GM19328 (cell line): ENCODE data around the gene CRYGA.
"Not testable (repeated sequence)": the region's sequence is repeated elsewhere in the genome, so short reads cannot be mapped to it uniquely, and the experiment has no call there.

Experiments used
- ATAC-seq: cut with Tn5 transposase; IDR thresholded peaks from one replicate; pipeline ENCODE4 v1.9.1; 2021; ENCODE audit warnings: mild to moderate bottlenecking, moderate library complexity; ENCODE audit not compliant: unreplicated experiment

CRYGA gene

DNA sequence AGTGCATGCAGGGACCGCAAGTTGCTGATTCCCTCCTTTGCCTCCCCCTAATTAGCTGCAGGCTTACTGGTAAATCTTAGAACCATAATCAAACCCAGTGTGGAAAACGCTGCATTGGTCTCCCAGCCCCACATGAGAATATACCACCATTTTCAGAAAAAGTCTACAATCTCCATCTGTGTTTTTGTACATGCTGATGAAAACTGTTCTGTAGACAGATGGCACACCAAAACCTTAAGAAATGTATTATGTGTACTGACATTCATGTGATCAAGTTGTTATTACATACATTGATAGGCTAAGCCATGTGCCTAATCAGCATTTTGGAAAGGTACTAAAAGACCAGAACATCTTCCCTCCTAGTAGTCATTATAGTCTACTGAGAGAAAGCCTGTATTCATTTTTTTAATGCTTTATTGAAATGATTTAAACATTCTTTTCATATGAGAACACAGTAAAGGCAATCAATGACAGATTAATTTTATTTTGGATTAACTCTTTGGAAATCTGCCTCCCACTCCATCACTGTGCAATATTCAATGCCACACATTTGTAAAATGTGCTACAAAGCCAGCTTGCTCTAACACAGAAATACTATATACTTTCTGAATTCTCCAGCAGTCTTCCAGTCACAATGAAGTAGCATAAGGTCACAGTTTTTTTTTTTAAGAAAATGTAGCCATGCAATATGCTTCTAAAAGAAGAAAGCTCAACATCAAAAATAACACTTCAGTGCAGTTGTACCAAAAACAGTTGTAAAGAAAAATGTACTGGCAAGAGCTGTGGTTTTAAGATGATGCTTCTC is 1.8 kb upstream of the CRYGA start:
- ATAC-seq: no peak

DNA sequence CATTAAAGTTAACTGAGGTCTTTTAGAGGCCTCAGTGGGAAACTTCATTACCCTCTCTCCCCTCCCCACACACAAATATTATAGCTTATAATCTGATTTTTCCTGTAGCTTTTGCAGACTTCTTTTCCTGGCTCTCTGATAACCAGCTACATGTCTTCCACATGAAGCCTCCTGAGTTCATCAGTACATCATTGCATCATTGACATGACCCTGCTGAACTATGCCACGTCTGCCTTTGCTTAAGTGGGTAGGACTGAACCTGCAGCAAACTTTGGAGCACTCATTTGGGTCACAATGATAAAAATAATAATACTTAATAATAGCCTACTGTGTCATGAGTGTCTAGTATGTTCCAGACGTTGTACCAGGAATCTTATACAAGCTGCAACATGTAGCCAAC is 7.0 kb downstream of the CRYGA start:
- ATAC-seq: no peak

DNA sequence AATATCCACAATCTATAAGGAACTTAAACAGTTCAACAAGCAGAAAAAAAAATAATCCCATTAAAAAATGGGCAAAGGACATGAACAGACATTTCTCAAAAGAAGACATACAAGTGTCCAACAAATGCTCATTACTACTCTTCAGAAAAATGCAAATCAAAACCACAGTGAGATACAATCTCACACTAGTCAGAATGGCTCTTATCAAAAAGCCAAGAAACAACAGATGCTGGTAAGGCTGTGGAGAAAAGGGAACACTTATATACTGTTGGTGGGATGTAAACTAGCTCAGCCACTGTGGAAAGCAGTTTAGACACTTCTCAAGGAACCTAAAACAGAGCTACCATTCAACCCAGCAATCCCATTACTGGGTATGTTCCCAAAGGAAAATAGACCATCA is 10.2 kb downstream of the CRYGA start:
- ATAC-seq: no peak

DNA sequence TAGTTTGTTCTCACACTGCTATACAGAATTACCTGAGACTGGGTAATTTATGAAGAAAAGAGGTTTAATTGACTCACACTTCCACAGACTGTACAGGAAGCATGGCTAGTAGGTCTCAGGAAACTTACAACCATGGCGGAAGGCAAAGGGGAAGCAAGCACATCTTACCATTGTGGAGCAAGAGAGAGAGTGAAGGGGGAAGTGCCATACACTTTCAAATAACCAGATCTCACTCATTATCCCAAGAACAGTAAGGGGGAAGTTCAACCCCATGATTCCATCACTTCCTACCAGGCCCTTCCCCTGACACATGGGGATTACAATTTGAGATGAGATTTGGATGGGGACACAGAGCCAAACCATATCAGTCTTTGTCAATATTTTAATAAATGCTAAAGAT is 12.4 kb downstream of the CRYGA start:
- no peak for ATAC-seq

DNA sequence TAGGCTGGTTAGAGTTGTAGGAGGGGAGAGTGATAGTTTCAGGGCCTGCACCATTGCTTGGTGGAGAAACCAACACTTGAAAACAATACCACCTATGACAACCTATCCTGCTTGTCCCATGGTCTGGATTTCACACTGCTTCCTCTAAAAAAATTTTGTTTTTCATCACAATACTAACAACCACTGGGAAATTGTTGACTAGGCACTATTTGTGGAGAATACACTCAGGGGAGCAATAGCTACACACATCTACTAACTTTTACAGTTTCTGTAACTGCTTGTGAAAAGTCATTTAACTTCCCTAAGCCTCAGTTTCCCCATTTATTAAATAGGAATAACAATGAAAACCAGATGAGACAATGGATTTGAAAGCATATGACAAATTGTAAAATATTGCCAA is 13.3 kb downstream of the CRYGA start:
- no peak for ATAC-seq

DNA sequence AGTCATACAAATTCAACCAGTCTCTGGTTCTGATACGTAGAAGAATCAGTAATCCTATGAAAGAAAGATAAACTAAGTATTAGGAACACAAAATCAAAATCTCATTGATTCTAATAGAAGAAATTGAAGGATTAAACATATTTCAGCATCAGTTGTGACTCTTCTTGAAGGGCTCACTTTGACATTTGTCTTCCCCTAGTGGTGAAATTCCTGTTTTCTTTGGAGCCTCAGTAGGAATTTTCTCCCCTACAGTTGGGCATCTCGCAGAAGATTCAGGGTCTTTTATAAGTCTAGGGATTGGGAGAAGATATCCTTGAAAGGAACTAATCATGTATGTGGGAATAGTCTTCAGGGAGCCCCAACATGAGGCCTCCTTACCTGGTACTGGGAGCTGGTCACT is 14.6 kb downstream of the CRYGA start:
- no peak for ATAC-seq

DNA sequence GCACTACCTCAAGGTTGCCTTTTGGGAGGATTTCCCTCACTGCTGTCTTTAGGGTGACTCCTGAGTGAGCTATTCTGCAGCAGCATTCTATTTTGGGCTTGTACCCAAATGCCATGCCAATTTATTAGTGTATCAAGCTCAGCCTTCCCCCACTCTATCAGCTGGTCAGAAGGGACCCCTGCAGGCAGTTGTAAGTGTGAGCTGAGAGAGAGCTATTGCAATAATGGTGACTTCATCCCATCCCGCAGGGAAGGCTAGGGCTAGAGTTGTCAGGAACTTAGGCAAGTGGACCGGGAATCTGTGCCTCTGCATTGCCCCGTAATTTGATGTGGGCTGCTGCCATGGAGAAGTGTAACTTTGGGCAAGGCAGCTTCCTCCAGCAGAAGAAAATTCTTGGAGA is 15.6 kb downstream of the CRYGA start:
- no peak for ATAC-seq

DNA sequence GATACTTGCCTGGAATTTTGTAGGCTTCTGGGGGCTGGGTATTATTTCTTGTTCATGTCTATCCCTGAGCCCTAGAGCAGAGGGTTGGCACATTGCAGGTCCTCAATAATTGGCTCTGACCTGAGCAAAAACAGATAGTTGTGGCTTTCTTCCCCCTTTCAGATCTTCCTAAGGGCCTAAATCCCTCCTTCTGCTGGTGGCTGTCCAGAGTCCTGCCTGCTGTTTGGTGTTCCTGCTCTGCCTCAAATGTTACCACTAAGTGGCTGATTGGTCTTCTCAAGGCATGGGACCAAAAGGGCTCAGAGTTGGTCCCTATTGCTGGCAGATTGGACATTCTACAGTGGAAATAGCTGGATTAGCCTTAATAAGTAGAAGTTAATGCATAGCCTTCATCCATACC is 16.4 kb downstream of the CRYGA start:
- ATAC-seq: no peak

DNA sequence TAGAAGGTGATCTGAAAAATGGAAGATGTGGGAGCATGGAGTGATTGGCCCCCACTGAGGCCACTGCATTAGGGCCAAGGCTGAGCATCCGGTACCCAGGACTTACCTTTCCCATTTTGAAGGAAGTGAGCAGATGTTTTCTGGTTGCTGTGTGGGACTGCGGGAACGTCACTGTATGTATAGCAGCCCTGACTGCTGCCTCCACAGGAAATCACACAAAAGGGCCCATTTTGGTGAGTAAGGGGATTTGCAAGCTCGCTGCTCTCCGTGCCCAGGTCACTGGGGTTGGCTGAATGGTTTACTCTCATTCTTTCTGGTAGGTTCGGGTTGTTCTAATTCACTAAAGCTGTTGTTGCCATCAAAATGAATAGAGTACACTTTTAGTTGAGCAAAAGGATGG is 17.4 kb downstream of the CRYGA start, which contains the start of gene CRYGB:
Gene CRYGB (minus strand): TSS at position 153 of the 400 bp plus-strand sequence. CDS start 38 bp downstream, at position 115.
- no peak for ATAC-seq

DNA sequence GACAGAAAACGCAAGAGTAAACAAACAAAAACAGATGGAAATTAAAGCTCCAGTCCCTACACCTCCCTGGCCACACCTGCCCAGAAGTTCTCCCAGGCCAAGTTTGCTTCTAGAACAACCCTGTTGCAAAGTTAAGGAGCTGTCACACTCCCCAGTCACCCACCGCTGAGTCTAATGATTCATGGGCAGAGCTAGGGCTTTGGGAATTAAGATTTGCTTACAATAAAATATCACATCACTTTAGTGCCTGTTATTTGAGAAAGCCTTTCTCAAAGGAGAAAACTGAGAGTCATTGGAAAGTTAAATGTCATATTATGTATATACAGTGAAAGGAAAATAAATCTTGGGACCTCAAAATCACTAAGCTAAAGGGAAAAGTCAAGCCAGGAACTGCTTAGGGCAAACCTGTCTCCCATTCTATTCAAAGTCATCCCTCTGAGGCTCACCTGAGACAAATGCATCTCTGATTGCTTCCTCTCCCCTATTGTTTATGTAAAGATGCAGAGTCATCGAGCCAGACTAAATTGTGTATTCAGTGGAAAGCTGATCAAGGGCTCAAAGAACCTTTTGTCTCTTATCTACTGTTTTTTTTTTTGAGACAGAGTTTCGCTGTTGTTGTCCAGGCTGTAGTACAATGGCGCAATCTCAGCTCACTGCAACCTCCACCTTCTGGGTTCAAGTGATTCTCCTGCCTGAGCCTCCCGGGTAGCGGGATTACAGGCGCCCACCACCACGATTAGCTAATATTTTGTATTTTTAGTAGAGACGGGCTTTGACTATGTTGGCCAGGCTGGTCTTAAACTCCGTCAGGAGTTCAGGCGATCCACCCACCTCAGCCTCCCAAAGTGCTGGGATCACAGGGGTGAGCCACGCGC is 20.2 kb downstream of the CRYGA start:
- no peak for ATAC-seq

DNA sequence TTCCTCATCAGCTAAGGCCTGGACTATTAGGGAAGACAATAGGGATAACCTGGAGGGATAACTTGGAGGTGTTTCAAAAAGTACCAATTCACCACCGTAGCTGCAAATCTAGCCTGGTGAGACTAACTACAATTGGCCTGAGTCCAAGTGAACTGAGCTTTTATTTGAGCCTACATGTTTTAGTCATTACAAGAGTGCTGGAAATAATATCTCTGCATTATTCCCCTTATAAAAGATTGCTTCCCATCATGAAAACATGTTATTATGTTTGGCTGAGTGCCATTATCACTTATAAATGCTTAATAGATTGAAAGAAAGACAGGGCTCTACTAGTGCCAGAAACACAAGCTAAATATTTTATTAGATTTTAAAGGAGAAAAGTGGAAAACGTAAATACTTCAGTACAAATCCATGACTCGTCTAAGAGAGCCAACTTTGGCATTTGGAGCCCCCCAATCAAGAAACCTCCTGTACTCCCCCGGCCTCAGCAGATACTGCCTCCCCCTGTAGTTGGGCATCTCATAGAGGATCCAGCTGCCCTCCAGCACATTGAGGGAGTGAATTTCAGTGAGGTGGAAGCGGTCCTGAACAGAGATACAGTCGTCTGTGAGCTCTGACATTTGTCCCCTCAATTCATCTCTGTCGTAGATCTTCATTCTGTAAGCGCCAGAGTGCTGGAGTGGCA is 21.0 kb downstream of the CRYGA start:
- ATAC-seq: no peak

DNA sequence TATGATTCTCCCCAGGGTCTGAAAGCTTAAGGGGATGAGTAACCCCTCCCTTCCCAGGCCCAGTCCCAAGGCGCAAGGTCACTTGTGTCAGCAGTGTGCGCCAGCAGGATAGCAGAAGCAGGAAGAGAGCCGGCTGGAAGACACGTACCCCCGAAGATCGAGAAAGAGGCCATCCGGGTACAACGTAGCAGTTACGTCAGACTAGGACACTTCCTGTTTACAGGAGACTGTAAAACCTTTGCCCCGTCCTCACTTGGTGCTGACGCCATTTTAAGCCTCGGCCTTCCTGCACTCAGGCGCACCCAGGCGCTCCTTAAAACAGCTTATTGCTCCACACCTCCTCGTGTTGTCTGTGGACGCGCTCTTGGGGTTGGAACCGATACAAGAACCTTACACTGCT is 23.9 kb downstream of the CRYGA start:
- no peak for ATAC-seq

DNA sequence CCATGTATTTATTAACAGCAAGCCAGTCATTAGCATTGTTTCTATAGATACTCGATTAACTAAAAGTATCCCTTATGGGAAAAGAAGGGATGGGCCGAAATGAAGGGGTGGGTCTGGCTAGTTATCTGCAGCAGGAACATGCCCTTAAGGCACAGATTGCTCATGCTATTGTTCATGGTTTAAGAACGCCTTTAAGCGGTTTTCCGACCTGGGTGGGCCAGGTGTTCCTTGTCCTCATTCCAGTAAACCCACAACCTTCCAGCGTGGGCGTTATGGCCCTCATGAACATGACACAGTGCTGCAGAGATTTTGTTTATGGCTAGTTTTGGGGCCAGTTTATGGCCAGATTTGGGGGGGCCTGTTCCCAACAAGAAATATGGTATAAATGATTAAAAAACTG is 25.1 kb downstream of the CRYGA start:
- ATAC-seq: not testable (repeated sequence)

DNA sequence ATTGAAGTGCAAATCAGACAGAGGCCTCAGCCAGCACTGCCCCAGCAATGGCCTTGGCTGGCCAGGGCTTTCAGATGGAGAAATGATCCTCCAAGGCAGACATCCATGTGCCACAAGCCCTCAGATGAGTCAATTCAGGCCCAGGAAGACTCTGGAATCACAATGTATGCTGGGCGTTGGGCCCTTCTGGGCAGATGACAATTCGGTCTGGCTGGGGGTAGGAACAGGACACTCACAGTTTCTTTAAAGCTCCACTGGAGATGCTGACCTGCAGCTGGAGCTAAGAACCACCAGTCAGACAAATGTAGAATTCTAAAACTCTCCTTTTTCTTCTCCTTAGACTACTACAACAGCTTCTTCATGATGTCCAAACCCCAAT is 26.7 kb downstream of the CRYGA start:
- ATAC-seq: no peak

DNA sequence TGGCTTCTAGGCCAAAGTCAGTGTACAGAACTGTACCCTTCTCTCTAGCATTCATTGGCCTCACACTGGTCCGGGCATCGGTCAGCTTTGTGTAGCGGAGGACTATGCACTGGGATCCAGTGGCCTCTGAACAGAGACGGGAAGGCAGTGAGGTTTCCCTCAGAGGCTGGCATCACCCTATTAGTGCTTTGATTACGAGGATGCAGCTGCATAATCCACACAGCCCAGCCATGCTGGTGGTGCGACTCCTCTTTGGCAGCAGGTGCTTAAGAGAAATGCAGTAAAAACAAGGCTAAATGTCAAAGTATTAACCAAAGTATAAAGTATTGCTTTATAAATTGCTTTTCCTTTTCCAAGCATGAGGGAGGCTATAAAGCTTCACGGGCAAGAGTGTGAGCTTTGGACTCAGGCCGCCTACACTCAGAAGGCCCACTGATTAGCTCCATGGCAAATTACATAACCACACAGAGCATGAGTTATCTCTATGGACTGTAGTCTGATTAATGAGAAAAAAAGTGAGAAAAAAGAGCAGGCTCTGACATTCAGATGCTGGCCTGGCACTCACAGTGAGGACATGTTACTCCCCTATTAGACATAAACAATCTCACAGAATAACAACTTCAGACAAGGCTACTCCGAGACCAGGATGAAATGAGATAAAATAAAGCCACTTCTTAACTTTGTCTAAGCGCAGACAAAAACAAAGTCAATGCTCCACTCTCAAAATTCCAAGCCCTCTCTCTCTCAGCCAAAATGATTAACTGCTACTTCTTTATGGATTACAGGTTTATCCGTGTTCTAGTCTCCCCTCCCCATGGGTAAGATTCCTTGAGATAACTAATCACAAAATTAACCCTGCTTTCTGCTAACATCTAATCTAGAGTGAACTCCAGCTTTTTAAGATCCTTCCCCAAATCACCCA is 27.3 kb downstream of the CRYGA start:
- no peak for ATAC-seq

DNA sequence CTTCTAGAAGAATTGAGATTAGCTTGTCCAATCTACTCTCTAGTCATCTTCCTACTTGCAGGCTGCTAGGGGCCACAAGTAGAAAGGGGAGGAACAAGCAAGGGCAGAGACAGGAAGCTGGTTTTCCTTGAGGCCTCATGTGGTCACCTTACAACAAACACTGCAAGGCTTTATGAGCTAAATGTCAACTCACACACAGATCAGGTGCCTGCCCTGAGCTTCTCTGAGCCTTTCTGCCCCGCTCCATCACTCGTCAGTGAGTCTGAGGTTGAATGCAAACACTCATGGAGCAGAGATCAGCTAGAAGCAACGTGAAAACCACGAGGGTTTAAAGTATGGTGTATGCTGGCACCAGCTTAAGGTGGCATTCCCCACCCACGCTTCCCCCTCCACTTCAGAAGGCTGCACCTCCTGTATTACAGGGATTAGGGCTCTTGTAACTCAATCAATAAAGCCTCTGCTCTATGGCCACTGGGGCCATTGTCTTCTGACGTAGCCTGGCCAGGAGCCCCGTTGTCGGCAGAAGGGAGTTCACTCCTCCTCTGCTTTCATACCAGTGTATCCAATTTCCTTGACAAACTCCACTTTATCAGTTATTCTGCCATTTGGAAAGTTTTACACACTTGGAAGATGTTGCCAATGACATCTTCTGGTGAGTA is 28.3 kb downstream of the CRYGA start:
- ATAC-seq: no peak

DNA sequence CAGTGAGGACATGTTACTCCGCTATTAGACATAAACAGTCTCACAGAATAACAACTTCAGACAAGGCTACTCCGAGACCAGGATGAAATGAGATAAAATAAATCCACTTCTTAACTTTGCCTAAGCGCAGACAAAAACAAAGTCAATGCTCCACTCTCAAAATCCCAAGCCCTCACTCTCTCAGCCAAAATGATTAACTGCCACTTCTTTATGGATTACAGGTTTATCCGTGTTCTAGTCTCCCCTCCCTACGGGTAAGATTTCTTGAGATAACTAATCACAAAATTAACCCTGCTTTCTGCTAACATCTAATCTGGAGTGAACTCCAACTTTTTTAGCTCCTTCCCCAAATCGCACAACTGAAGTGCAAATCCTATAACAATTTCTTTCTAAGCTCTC is 32.7 kb downstream of the CRYGA start:
- ATAC-seq: no peak

DNA sequence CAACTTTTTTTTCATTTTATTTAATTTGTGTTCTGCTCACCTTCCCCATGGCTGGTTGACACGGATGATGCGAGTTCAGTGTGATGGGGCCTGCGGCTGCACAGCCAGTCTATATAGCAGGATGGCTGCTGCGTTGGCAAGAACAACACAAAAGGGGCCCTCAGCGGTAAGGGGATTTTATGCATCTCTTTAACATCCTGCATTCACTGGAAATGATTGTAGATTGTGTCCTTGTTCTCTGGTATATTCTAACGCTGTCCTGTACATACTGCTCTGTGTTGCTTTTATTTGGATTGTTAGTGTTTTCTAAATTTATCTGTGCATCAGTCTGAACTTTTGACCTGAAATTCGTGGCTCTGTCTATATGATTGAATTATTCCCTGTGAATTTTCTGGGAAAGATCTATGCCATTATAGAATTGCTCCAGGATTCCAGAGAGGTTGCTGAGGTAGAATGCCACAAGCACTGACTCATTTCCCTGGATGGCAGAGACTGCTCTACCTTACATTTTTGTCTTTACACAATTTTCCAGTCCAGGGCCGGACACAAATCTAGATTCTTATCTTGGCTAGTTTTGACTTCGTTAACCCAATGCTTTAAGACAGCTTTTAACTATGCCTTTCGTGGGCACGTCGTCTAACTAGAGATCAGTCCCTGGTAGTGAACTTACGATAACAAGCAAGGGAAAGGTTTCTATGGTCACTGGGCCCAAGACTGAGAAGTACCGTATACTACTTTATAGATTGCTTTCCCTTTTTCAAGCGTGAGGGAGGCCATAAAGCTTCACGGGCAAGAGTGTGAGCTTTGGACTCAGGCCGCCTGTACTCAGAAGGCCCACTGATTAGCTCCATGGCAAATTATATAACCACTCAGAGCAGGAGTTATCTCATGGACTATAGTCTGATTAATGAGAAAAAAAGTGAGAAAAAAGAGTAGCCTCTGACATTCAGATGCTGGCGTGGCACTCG is 33.4 kb downstream of the CRYGA start, which contains the start of gene CRYGC:
Gene CRYGC (minus strand): TSS at position 85 of the 968 bp plus-strand sequence. CDS start 36 bp downstream, at position 49.
- no peak for ATAC-seq

DNA sequence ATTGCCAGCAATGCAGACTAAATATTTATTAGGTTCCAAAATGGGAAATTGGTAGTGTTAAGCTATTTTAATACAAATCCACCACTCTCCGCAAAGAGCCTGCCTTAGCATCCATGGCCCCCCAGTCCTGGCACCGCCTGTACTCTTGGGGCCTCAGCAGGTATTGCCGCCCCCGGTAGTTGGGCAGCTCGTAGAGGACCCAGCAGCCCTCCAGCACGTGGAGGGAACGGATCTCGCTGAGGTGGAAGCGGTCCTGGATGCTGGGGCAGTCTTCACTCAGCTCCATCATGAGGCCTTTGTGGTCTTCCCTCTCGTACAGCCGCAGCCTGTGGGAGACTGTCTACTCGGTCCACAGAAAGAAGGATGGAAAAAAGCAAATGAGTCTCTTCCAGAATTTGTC is 35.3 kb downstream of the CRYGA start:
- ATAC-seq: no peak
